DOHH2 (cell line): ENCODE measurements around the gene RNF19B.
A peak's percentile ranks its signal among the peaks of the same experiment; 100 is the strongest.

Experiments
- H3F3A ChIP-seq: fragments of 200-600 bp; sonication (generic), shearing (Covaris generic); 2 replicates; pipeline ENCODE4 v1.6.0; 2016; ENCODE audit warnings: antibody characterized with exemption, mild to moderate bottlenecking; ENCODE audit not compliant: control insufficient read depth, insufficient read depth
- H3K27ac ChIP-seq: fragments of 200-600 bp; sonication (generic); 2 replicates; pipeline ENCODE4 v1.5.1; 2014; ENCODE audit warnings: low read depth, mild to moderate bottlenecking, low read length, moderate library complexity
- H3K27me3 ChIP-seq: fragments of 200-600 bp; sonication (generic); 2 replicates; pipeline ENCODE4 v1.6.1; 2014; ENCODE audit warnings: mild to moderate bottlenecking, low read length, mixed read lengths; ENCODE audit not compliant: control insufficient read depth
- H3K36me3 ChIP-seq: fragments of 200-600 bp; sonication (generic); 2 replicates; pipeline ENCODE4 v1.6.1; 2014; ENCODE audit warnings: mild to moderate bottlenecking, low read length, moderate library complexity, mixed read lengths; ENCODE audit not compliant: control insufficient read depth
- H3K4me1 ChIP-seq: fragments of 200-600 bp; sonication (generic); 2 replicates; pipeline ENCODE4 v1.6.1; 2014; ENCODE audit warnings: mild to moderate bottlenecking, low read length, mixed read lengths; ENCODE audit not compliant: control insufficient read depth
- H3K4me2 ChIP-seq: fragments of 200-600 bp; sonication (generic); 2 replicates; pipeline ENCODE4 v1.6.0; 2014; ENCODE audit warnings: mild to moderate bottlenecking, low read length, moderate library complexity
- H3K4me3 ChIP-seq: fragments of 200-600 bp; sonication (generic); 2 replicates; pipeline ENCODE4 v1.5.1; 2014; ENCODE audit warnings: mild to moderate bottlenecking, low read length, mixed read lengths
- H3K79me2 ChIP-seq: fragments of 200-600 bp; sonication (generic); 2 replicates; pipeline ENCODE4 v1.6.1; 2014; ENCODE audit warnings: mild to moderate bottlenecking, low read length, mixed read lengths; ENCODE audit not compliant: control insufficient read depth
- H3K9me2 ChIP-seq: fragments of 200-600 bp; sonication (generic); replicated peaks from 2 replicates; pipeline ENCODE4 v1.6.1; 2014; ENCODE audit warnings: mild to moderate bottlenecking, low read length, mixed read lengths; ENCODE audit not compliant: control insufficient read depth
- H3K9me3 ChIP-seq: fragments of 200-600 bp; sonication (generic); 2 replicates; pipeline ENCODE4 v1.6.1; 2014; ENCODE audit warnings: antibody characterized with exemption, low read length, mixed read lengths; ENCODE audit not compliant: control insufficient read depth, insufficient read depth
- H4K20me1 ChIP-seq: fragments of 200-600 bp; sonication (generic); 2 replicates; pipeline ENCODE4 v1.6.0; 2014; ENCODE audit warnings: low read depth, mild to moderate bottlenecking, antibody characterized with exemption, low read length, moderate library complexity; ENCODE audit not compliant: control insufficient read depth, insufficient read depth
- CTCF ChIP-seq: fragments of 200-600 bp; sonication (generic); IDR thresholded peaks from one replicate; pipeline ENCODE4 v1.5.1; 2014; ENCODE audit warnings: antibody characterized with exemption, mild to moderate bottlenecking, low read depth, low read length; ENCODE audit not compliant: poor library complexity, severe bottlenecking
- EZH2phosphoT487 ChIP-seq: fragments of 200-600 bp; sonication (generic); IDR thresholded peaks from 2 replicates; pipeline ENCODE4 v1.6.1; 2017; ENCODE audit warnings: borderline replicate concordance, mild to moderate bottlenecking, antibody characterized with exemption, low read length, moderate library complexity, mixed read lengths

The RNF19B gene

GRCh38 chr1:33007190-33008050 lies 42.8 kb upstream of the RNF19B start:
- H3K4me1 ChIP-seq, result no peaks in the 10 kb centered on the region
- no peaks in the 10 kb centered on the region for H3K79me2 ChIP-seq
- no peak overlapping the region for H3K27ac ChIP-seq
- no peaks in the 10 kb centered on the region for H3K27me3 ChIP-seq
- no peaks in the 10 kb centered on the region for H4K20me1 ChIP-seq
- H3K4me2 ChIP-seq, result no peak overlapping the region
- no peaks in the 10 kb centered on the region for H3K9me2 ChIP-seq
- peaks cover 64% of the 10 kb centered on the region for H3K36me3 ChIP-seq
- TF ChIP-seq EZH2phosphoT487, result no peak
- peak; percentile 14 for TF ChIP-seq CTCF
- H3K9me3 ChIP-seq, result no peaks in the 10 kb centered on the region
- H3F3A ChIP-seq, result peaks cover 8% of the 10 kb centered on the region
- H3K4me3 ChIP-seq, result no peak overlapping the region

GRCh38 chr1:33005838-33006421 lies 41.3 kb upstream of the RNF19B start:
- H3F3A ChIP-seq, result peaks cover 12% of the 10 kb centered on the region
- no peak overlapping the region for H3K4me3 ChIP-seq
- no peaks in the 10 kb centered on the region for H3K4me1 ChIP-seq
- H3K9me2 ChIP-seq, result no peaks in the 10 kb centered on the region
- no peaks in the 10 kb centered on the region for H4K20me1 ChIP-seq
- H3K36me3 ChIP-seq, result peaks cover 49% of the 10 kb centered on the region
- no peaks in the 10 kb centered on the region for H3K79me2 ChIP-seq
- H3K4me2 ChIP-seq, result no peak overlapping the region
- H3K9me3 ChIP-seq, result no peaks in the 10 kb centered on the region
- H3K27ac ChIP-seq, result no peak overlapping the region
- TF ChIP-seq CTCF (no peak), EZH2phosphoT487 (no peak)
- no peaks in the 10 kb centered on the region for H3K27me3 ChIP-seq

GRCh38 chr1:33005117-33005837 lies 40.7 kb upstream of the RNF19B start:
- H4K20me1 ChIP-seq, result no peaks in the 10 kb centered on the region
- no peaks in the 10 kb centered on the region for H3K27me3 ChIP-seq
- H3K9me2 ChIP-seq, result no peaks in the 10 kb centered on the region
- no peak overlapping the region for H3K27ac ChIP-seq
- no peaks in the 10 kb centered on the region for H3K79me2 ChIP-seq
- H3K4me1 ChIP-seq, result no peaks in the 10 kb centered on the region
- H3K36me3 ChIP-seq, result peaks cover 44% of the 10 kb centered on the region
- TF ChIP-seq CTCF (no peak), EZH2phosphoT487 (no peak)
- no peaks in the 10 kb centered on the region for H3K9me3 ChIP-seq
- H3F3A ChIP-seq, result peaks cover 12% of the 10 kb centered on the region
- no peak overlapping the region for H3K4me2 ChIP-seq
- no peak overlapping the region for H3K4me3 ChIP-seq
